CD4-positive, alpha-beta T cell treated with Interleukin-4 for 4 hours (primary cell): ENCODE measurements around the gene TPM2.

ENCODE experiments used
- DNase-seq: peaks from one replicate; pipeline ENCODE4 v3.0.0-alpha.2; 2020

TPM2 gene

GRCh38 chr9:35689542-35690293, at the start of gene TPM2:
TPM2 (minus strand) TSS chr9:35689925; CDS start chr9:35689817, 108 bp downstream.
- DNase-seq, result no peak

DNA sequence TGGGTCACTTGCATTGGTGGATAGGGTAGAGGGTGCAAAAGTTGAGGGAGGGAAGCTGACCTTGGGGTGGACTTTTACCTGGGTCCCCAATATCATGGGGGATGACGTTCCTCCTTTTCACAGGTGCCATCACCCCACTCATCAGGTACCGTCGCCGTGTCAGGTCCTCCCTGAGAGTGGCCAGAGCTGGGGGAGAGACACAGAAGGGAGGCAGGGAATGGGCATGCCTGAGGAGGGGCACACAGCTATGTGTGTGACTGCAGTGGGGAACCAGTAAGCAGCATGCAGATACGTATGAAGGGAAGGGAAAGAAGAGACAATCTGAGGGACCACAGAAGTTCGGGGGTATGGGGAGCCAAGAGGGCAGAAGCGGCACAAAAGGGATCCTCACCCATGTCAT, 49.2 kb upstream of the TPM2 start:
- DNase-seq, result no peak

DNA sequence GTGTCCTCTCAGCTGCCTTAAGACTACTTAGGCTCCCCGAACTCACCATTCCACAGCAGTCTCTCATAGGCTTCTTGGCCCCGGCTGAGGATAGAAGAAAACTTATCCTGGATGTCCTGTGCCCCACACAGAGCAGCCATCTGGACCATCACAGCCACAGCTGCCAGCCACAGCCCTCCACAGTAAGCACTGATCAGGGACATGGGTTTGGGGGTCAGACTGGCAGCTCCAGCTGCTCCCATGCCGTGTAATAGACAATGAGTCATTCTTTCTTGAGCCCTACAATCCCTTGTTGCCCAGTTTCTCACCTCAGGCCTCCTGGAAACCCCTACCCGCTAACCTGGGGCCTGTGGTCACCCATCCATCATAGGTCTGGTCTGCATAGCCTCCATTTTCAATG, 48.5 kb upstream of the TPM2 start:
- DNase-seq, result no peak

- no peak for DNase-seq
These were observed 47.4 kb upstream of the TPM2 start for GRCh38 chr9:35737143-35737542.

DNA sequence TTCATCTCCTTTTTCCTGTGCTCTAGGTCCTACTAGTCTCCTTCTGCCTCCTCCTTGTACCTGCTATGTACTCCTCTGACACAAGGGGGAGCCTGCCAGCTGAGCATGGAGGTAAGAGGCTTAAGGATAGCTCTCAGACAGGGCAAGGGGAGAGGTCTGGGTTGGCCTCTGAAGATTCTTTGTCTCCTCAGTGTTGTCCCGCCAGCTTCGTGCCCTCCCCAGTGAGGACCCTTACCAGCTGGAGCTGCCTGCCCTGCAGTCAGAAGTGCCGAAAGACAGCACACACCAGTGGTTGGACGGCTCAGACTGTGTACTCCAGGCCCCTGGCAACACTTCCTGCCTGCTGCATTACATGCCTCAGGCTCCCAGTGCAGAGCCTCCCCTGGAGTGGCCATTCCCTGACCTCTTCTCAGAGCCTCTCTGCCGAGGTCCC, 46.5 kb upstream of the TPM2 start:
- peak; percentile 77 for DNase-seq

DNA sequence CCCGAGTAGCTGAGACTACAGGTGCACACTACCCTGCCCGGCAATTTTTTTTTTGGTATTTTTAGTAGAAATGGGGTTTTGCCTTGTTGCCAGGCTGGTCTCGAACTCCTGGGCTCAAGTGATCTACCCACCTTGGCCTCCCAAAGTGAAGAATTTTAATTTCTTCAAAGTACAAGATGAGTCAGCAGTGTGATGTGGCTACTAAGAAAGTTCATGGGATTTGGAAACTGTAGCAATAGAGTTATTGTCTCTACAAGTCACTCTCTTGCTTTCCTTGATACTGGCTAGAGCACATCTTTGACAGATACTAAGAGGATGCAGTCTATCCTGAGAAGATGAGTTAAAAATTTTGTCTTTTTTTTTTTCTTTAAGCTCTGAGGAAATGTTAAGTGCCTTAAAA, 44.4 kb upstream of the TPM2 start:
- DNase-seq, result no peak

GRCh38 chr9:35732800-35733541, 43.2 kb upstream of the TPM2 start:
- peak; percentile 23 for DNase-seq

GRCh38 chr9:35732185-35732799, 42.6 kb upstream of the TPM2 start, which contains the start of the genes CREB3 and TLN1:
CREB3 (plus strand) TSS chr9:35732666; CDS start chr9:35732773, 107 bp downstream.
TLN1 (minus strand) TSS chr9:35732195; CDS start chr9:35725694, 6,501 bp downstream.
- peak; percentile 99 for DNase-seq

DNA sequence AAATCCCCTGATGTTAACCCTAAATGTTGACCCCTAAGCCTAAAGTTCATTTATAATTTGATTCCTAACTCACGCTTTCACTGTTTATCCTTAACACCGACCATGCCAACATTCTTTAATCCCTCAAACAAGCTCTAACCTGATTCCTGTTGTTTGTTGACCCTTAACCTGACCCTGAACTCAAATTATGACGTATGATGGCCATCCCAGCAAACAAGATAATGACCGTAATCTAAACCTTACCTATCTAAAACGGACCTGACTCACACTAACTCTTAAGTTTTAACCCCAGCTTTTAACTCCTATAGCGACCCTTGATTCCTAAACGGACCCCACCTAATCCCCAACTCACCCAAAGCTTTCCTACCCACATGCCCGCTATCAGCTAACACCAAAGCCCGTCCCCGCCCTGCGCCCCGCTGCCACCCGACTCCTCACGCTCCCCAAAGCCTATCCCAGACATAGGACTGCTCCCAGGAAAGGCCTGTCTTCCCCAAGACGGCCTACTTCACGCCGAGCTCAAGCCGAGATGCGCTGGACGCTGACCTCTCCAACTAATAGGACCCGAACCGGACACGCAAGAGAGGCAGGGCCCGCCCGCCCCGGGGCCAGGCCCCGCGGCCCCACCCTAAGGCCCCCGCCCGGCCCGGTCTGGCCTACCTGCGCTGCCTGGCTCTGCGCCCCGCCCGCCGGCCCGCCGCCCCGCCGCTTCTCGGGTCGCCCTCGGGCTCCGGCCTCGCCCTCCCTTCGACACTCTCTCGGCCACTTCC, 41.9 kb upstream of the TPM2 start:
- DNase-seq, result no peak

DNA sequence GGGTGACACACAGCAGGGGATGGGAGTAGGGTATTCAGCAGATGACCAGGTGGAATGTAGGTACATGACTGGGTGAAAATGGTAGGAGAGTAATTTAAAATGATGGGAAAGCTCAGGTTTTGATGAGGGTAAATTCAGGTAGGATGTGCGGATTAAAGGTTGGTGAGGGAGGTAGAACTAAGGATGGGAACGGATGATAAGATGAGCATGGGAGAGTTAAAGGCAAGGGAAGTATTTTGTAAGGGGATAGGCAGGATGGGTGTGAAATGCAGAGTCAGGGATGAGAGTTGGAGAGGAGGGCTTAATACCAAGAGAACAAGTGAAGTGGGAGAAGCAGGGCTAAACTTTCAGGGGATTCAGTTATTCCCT, 40.7 kb upstream of the TPM2 start:
- DNase-seq, result no peak

GRCh38 chr9:35729700-35730485, 40.2 kb upstream of the TPM2 start:
- DNase-seq, result peak; percentile 44

GRCh38 chr9:35729101-35729500, 39.4 kb upstream of the TPM2 start:
- DNase-seq, result no peak

- DNase-seq, result peak; percentile 44
These were observed 38.6 kb upstream of the TPM2 start for GRCh38 chr9:35728041-35728971.

- DNase-seq, result no peak
These were observed 37.9 kb upstream of the TPM2 start for GRCh38 chr9:35727676-35728040.

DNA sequence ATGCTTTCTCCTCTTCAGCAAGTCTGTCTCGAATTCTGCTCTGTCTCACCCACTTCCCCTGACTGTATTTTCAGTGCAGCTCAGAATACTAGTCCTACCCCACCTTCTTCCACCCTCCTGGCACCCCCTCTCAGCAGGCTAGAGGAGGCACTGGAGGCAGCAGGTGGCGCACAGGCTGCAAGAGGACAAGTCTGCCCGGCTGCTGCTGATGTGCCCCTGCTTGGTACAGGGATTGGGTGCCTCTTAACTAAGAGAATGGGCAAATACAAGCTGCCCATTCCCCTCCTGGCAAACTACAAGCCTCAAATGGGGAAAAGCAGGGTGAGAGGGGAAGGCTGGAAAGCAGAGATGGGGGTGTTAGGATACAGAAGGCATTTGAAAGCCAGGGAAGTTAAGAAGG, 37.2 kb upstream of the TPM2 start:
- DNase-seq, result peak; percentile 36

- DNase-seq, result no peak
These were observed 35.6 kb upstream of the TPM2 start for GRCh38 chr9:35725362-35725761.

GRCh38 chr9:35723908-35724307, 34.2 kb upstream of the TPM2 start:
- no peak for DNase-seq

DNA sequence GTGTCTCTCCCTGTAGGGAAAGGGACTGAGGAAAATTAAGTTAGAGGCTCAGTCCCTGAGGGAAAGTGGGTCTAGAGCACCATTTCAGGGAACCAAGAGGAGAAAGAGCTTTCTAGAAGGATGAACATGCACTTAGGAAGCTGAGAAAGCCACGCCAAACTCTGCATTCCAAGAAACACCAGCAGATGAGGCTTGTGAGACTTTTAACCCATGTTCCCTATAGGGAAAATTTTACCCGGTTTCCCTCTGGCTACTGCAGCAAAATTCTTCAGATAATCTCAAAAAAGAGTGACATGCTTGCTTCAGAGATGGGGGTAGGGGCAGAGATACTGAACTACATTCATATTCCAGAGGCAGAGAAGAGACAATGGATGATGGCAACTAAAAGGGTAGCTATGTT, 33.7 kb upstream of the TPM2 start:
- no peak for DNase-seq

GRCh38 chr9:35719546-35719945, 29.8 kb upstream of the TPM2 start:
- no peak for DNase-seq

DNA sequence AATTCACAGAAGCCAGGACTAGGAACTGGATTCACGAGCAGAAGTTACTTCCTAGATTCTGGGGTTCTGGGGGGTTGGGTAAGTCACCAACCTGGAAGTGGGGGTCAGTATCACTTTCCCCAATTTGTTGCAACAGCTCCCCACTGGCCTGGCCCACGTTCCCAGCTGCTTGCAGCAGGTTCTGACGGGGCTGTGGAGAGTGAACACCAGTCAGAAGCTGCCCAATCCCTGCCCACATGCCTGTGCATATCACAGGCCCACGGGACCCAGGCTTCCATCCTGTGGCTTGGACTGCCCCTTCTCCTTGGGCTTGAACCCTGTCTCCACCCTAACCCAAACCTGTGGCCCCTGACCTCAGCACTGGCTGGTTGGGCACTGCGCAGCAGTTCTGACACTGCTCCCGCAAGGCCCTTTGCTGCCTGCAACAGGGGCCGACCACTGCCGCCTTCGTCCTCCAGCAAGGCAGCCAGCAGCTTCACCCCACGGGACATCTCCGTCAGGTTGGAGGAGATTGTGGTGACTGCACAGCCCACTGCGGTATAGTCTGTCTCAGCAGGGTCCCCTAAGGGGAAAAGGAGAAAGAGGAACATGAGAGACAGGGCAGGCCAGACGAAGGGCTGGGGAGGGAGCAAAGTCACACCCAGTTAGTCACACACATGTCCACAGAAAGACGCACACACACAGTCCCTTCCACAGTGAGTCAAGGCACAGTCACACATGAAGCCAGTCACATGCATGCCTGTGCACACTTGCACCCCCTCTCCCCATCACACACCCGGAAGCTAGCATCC, 29.2 kb upstream of the TPM2 start:
- DNase-seq, result no peak
